Body of pancreas (tissue), 4 donors: ENCODE measurements around the gene CDH22. TPM values are rescaled to one million over a fixed set of nuclear protein-coding genes. Genes with fewer than 3 reads are reported as not detected.

Source experiments
- ATAC-seq: fragments of 150-250 bp; one replicate; pipeline ENCODE4 v1.9.1; 2016
- DNase-seq, 4 donors: peaks; one replicate each; pipeline ENCODE4 v3.0.0-alpha.2; 2019
- H3K27ac ChIP-seq, 4 donors: fragments of 200-600 bp; sonication (generic); 1 replicate in 3 of 4; 2 replicates in 1 of 4; pipeline versions ENCODE4 v1.5.1 to v1.6.1; 2016 to 2019; ENCODE audit warnings: mild to moderate bottlenecking in 1 of 4, mixed read lengths in 1 of 4, moderate library complexity in 1 of 4
- H3K27me3 ChIP-seq, 2 donors: fragments of 200-600 bp; sonication (generic); one replicate each; pipeline ENCODE4 v1.6.0; 2016; ENCODE audit warnings: mild to moderate bottlenecking in 1 of 2
- H3K36me3 ChIP-seq, 2 donors: fragments of 200-600 bp; sonication (generic); replicated peaks in 1 of 2; 2 replicates each; pipeline ENCODE4 v1.5.1; 2016; ENCODE audit warnings: low read depth in 2 of 2; ENCODE audit not compliant: insufficient read depth in 1 of 2
- H3K4me1 ChIP-seq: fragments of 200-600 bp; sonication (generic); one replicate; pipeline ENCODE4 v1.6.0; 2016
- H3K4me3 ChIP-seq, 2 donors: fragments of 200-600 bp; sonication (generic); 1 replicate in 1 of 2; 2 replicates in 1 of 2; pipeline ENCODE4 v1.5.1; 2016 to 2019
- H3K9me3 ChIP-seq, 3 donors: fragments of 200-600 bp; sonication (generic); 1 replicate in 2 of 3; 2 replicates in 1 of 3; pipeline ENCODE4 v1.5.1; 2016
- POLR2A ChIP-seq, 3 donors: fragments of 450-650 bp; IDR thresholded peaks; one replicate each; pipeline ENCODE4 v1.6.1; 2016; ENCODE audit warnings: antibody characterized with exemption in 3 of 3, mild to moderate bottlenecking in 2 of 3
- WGBS, 2 donors: methylation state at CpG; one replicate each; pipeline ENCODE4 v1.1.5; 2017; 5-methylcytosine and 5-hydroxymethylcytosine counted together
- intact Hi-C: fragments of 100-400 bp; cut with DNase I; formaldehyde crosslinking; loops from one replicate; pipeline ENCODE4 v1.15.1; 2023
- total RNA-seq, 2 donors: library from RNA; depleted of rRNA; stranded (reverse); fragments of >200 nt; gene quantifications; one replicate each; pipeline ENCODE4 v1.1.0, GENCODE V29; 2016
- TF ChIP-seq, protein P1 (sequence below), 7 experiments: fragments of 450-650 bp in 4 of 7; fragments of 200-600 bp in 3 of 7; sonication (generic) in 3 of 7; IDR thresholded peaks; one replicate each; pipeline ENCODE4 v1.5.1; 2016 to 2019; ENCODE audit warnings: antibody characterized with exemption in 7 of 7

The CDH22 gene
- total RNA-seq, 2 donors from 2014 or later = 1.3 to 2.1 TPM

DNA sequence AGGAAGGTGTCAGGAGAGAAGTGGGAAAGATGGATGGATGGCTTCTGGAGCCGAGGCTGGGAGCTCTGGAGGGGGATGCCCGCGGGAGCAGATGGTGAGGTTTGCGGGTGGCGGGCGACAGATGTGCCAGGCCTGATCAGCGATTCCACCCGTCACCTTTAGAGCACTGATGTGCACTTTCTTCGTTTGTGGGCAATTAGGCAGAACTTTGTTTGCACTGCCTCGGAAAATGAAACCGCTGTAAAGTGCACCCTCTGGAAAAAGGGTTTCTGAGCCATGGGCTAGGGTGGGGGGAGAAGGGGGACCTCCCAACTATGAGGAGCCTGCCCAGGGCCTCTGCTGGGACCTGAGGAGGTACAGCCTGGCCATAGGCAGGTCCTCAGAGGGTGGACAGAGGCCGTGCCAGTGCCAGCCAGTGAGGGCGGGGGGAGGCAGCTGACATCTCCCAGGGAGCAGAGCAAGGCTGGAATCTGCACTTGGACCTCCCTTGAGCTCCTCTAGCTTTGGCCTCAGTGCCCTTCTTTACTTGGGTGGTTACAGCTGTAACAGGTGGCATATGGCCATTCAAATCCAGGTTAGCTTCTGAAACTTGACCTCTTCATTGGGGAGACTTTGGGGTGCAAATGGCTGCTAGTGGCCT lies 131.4 kb downstream of the CDH22 start:
- no peak for ATAC-seq
- intact Hi-C loops = loop anchor here (10.0 kb wide), 1 partner anchor 162 kb away; no protein-coding TSS in a partner anchor

DNA sequence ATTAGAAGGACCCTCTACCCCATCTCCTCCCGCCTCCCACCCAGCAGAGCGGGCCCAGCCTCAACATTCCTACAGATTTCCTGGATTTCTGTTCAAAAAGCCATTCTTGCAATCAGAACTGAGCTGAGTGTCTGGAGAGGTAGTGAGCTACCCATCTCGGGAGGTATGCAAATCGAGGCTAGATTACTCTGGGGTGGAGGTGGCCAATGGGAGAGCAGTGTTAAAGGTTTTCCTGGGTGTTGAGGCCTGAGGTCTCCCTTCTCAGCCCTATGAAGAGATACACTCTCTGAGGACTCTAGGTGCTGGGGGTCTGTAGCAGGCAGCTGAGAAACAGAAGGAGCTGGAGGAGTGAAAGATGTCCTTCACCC lies 133.2 kb downstream of the CDH22 start:
- DNase-seq = no peak
- 70 to 85% methylated on average over 4 of the region's 4 CpGs for WGBS, 2 donors
- peaks cover 0 to 12% of the 10 kb centered on the region in 2 donors for H3K27me3 ChIP-seq

More for the DNA sequence above, 131.4 kb downstream of the CDH22 start:
- peaks cover 0 to 12% of the 10 kb centered on the region in 2 donors for H3K27me3 ChIP-seq
- no peaks in the 10 kb centered on the region for H3K36me3 ChIP-seq
- H3K9me3 ChIP-seq = no peaks in the 10 kb centered on the region
- peaks cover 13% of the 10 kb centered on the region for H3K4me1 ChIP-seq
- no peak for TF ChIP-seq POLR2A (IDR thresholded peaks at IDR 0.05)
- TF ChIP-seq, protein P1, sequence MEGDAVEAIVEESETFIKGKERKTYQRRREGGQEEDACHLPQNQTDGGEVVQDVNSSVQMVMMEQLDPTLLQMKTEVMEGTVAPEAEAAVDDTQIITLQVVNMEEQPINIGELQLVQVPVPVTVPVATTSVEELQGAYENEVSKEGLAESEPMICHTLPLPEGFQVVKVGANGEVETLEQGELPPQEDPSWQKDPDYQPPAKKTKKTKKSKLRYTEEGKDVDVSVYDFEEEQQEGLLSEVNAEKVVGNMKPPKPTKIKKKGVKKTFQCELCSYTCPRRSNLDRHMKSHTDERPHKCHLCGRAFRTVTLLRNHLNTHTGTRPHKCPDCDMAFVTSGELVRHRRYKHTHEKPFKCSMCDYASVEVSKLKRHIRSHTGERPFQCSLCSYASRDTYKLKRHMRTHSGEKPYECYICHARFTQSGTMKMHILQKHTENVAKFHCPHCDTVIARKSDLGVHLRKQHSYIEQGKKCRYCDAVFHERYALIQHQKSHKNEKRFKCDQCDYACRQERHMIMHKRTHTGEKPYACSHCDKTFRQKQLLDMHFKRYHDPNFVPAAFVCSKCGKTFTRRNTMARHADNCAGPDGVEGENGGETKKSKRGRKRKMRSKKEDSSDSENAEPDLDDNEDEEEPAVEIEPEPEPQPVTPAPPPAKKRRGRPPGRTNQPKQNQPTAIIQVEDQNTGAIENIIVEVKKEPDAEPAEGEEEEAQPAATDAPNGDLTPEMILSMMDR (IDR thresholded peaks at IDR 0.05) = no peak
- H3K4me3 ChIP-seq = no peak overlapping the region
- DNase-seq = peak in 3 of 4 donors; percentile 31 to 37 (median 35)
- no peak overlapping the region for H3K27ac ChIP-seq
- WGBS, 2 donors = 75 to 79% methylated on average over 11 to 13 of the region's 13 CpGs

GRCh38 chr20:46174469-46175126 lies 133.7 kb downstream of the CDH22 start:
- H3K9me3 ChIP-seq = no peaks in the 10 kb centered on the region
- intact Hi-C loops = loop anchor here (10.0 kb wide), 1 partner anchor 160 kb away; no protein-coding TSS in a partner anchor
- 3 to 6% methylated on average over 11 to 73 of the region's 77 CpGs for WGBS, 2 donors
- peaks cover 13% of the 10 kb centered on the region for H3K4me1 ChIP-seq
- H3K36me3 ChIP-seq = no peaks in the 10 kb centered on the region
- TF ChIP-seq POLR2A (IDR thresholded peaks at IDR 0.05) = no peak
- TF ChIP-seq, protein P1 (IDR thresholded peaks at IDR 0.05) = peak; percentile 31 to 70 (median 53)
- ATAC-seq (peak; percentile 79), DNase-seq (peak; percentile 74 to 80 (median 74))
- peaks cover 0 to 12% of the 10 kb centered on the region in 2 donors for H3K27me3 ChIP-seq
- no peak overlapping the region for H3K4me3 ChIP-seq
- H3K27ac ChIP-seq = no peak overlapping the region

More for the DNA sequence above, 133.2 kb downstream of the CDH22 start:
- TF ChIP-seq POLR2A (IDR thresholded peaks at IDR 0.05) = no peak
- TF ChIP-seq, protein P1 (IDR thresholded peaks at IDR 0.05) = no peak
- no peak for ATAC-seq
- H3K36me3 ChIP-seq = no peaks in the 10 kb centered on the region
- H3K9me3 ChIP-seq = no peaks in the 10 kb centered on the region
- no peak overlapping the region for H3K4me3 ChIP-seq
- H3K27ac ChIP-seq = no peak overlapping the region
- intact Hi-C loops = loop anchor here (10.0 kb wide), 1 partner anchor 160 kb away; no protein-coding TSS in a partner anchor
- peaks cover 13% of the 10 kb centered on the region for H3K4me1 ChIP-seq

- intact Hi-C loops = loop anchor here (10.0 kb wide), 1 partner anchor 159 kb away; no protein-coding TSS in a partner anchor
- no peak for DNase-seq
- Histone ChIP-seq H3K27me3 (peaks cover 0 to 12% of the 10 kb centered on the region in 2 donors), H3K4me1 (peaks cover 7% of the 10 kb centered on the region), H3K27ac (no peak overlapping the region), H3K4me3 (no peak overlapping the region), H3K9me3 (no peaks in the 10 kb centered on the region), H3K36me3 (no peaks in the 10 kb centered on the region)
- WGBS, 2 donors = 19 to 25% methylated on average over 15 to 24 of the region's 25 CpGs
- no peak for TF ChIP-seq POLR2A (IDR thresholded peaks at IDR 0.05)
- TF ChIP-seq, protein P1 (IDR thresholded peaks at IDR 0.05) = no peak
- no peak for ATAC-seq
These were observed 134.4 kb downstream of the CDH22 start for GRCh38 chr20:46173652-46174468.
